ENCODE results near the gene NHLRC4. TPM values are rescaled to one million over a fixed set of nuclear protein-coding genes. Genes with fewer than 3 reads are reported as not detected.

NHLRC4 gene
- total and polyA plus RNA-seq, 2 of the 13 experiments (the other 11 are each of a cell fraction or from before 2014, with no cell fraction given) = 0.40 to 0.59 TPM

GRCh38 chr16:527015-527903, 39.5 kb upstream of the NHLRC4 start, which contains the start of gene CAPN15 (continued):
- TF ChIP-seq THAP7 (CRISPR knock-in tag; IDR thresholded peaks at IDR 0.05) (no peak), ZNF567 (CRISPR knock-in tag; IDR thresholded peaks at IDR 0.05; ENCODE audit: borderline replicate concordance) (0 out of 2 replicates have a peak, but pooled peaks have one; percentile 37), ZNF33B (CRISPR knock-in tag; IDR thresholded peaks at IDR 0.05) (no peak), SP140L (CRISPR knock-in tag; IDR thresholded peaks at IDR 0.05; ENCODE audit: borderline replicate concordance) (no peak), ZNF720 (CRISPR knock-in tag; IDR thresholded peaks at IDR 0.05) (no peak), MTA1 (CRISPR knock-in tag; IDR thresholded peaks at IDR 0.05; ENCODE audit: borderline replicate concordance) (peak; percentile 60; the same call in 1 of the 2 replicates), PATZ1 (CRISPR knock-in tag; IDR thresholded peaks at IDR 0.05) (peak; percentile 49; the same call in 1 of the 2 replicates), TBX2 (CRISPR knock-in tag; IDR thresholded peaks at IDR 0.05; ENCODE audit: borderline replicate concordance) (peak; percentile 44), MAZ (IDR thresholded peaks at IDR 0.05; ENCODE audit: borderline replicate concordance, low read depth, low read length) (peak; percentile 51; the same call in 1 of the 2 replicates), MAZ (CRISPR knock-in tag; IDR thresholded peaks at IDR 0.05; ENCODE audit: low read depth) (peak; percentile 81; the same call in 1 of the 2 replicates), ZNF251 (CRISPR knock-in tag; IDR thresholded peaks at IDR 0.05) (0 out of 2 replicates have a peak, but pooled peaks have one; percentile 19), BRD4 (CRISPR knock-in tag; IDR thresholded peaks at IDR 0.05) (peak; percentile 94), FOXP1 (IDR thresholded peaks at IDR 0.05) (no peak), FOXP1 (CRISPR knock-in tag; IDR thresholded peaks at IDR 0.05) (no peak), NR2F6 (IDR thresholded peaks at IDR 0.05) (no peak), NR2F6 (CRISPR knock-in tag; IDR thresholded peaks at IDR 0.05) (peak; percentile 2; the same call in 1 of the 2 replicates), TCF7 (IDR thresholded peaks at IDR 0.05; ENCODE audit: low read depth) (no peak), PAF1 (CRISPR knock-in tag; IDR thresholded peaks at IDR 0.05) (no peak), POLR2AphosphoS5 (IDR thresholded peaks at IDR 0.05; ENCODE audit: low read depth, low read length) (no peak; the same call in 1 of the 2 replicates), THRA (CRISPR knock-in tag; IDR thresholded peaks at IDR 0.05; ENCODE audit: borderline replicate concordance) (no peak), SRY (CRISPR knock-in tag; IDR thresholded peaks at IDR 0.05) (0 out of 2 replicates have a peak, but pooled peaks have one; percentile 82), PCBP1 (IDR thresholded peaks at IDR 0.05; ENCODE audit: borderline replicate concordance, low read depth, low read length) (no peak), FOXP4 (CRISPR knock-in tag; IDR thresholded peaks at IDR 0.05) (no peak; the same call in 1 of the 2 replicates)
